ENCODE measurements around the gene GPRC5C. TPM values are rescaled to one million over a fixed set of nuclear protein-coding genes. Genes with fewer than 3 reads are reported as not detected.

GPRC5C gene
- total RNA-seq, 1 donor from 2014 or later = 61.7 TPM

GRCh38 chr17:74442291-74442669 is 10.4 kb downstream of the GPRC5C start:
- TF ChIP-seq CTCF (conservative IDR thresholded peaks at IDR 0.05; ENCODE audit: low read depth, low read length) = no peak
- H3K4me3 ChIP-seq (ENCODE audit: low read depth, low read length) = peak overlapping the region; percentile 24
- DNase-seq (ENCODE audit: low read depth) = no peak

GRCh38 chr17:74442670-74443515 is 11.0 kb downstream of the GPRC5C start:
- peak overlapping the region; percentile 24 for H3K4me3 ChIP-seq (ENCODE audit: low read depth, low read length)
- no peak for DNase-seq (ENCODE audit: low read depth)
- no peak for TF ChIP-seq CTCF (conservative IDR thresholded peaks at IDR 0.05; ENCODE audit: low read depth, low read length)

- H3K4me3 ChIP-seq (ENCODE audit: low read depth, low read length) = peak overlapping the region; percentile 11
- no peak for TF ChIP-seq CTCF (conservative IDR thresholded peaks at IDR 0.05; ENCODE audit: low read depth, low read length)
- DNase-seq (ENCODE audit: low read depth) = no peak
Measured at GRCh38 chr17:74443516-74444296, 11.8 kb downstream of the GPRC5C start.

GRCh38 chr17:74444406-74444805 is 12.5 kb downstream of the GPRC5C start:
- no peak for DNase-seq (ENCODE audit: low read depth)
- H3K4me3 ChIP-seq (ENCODE audit: low read depth, low read length) = no peak overlapping the region
- TF ChIP-seq CTCF (conservative IDR thresholded peaks at IDR 0.05; ENCODE audit: low read depth, low read length) = no peak

GRCh38 chr17:74445158-74445557 is 13.3 kb downstream of the GPRC5C start:
- H3K4me3 ChIP-seq (ENCODE audit: low read depth, low read length) = no peak overlapping the region
- DNase-seq (ENCODE audit: low read depth) = no peak
- no peak for TF ChIP-seq CTCF (conservative IDR thresholded peaks at IDR 0.05; ENCODE audit: low read depth, low read length)

- no peak for DNase-seq (ENCODE audit: low read depth)
- TF ChIP-seq CTCF (conservative IDR thresholded peaks at IDR 0.05; ENCODE audit: low read depth, low read length) = no peak
- no peak overlapping the region for H3K4me3 ChIP-seq (ENCODE audit: low read depth, low read length)
Measured at GRCh38 chr17:74446551-74447500, 14.9 kb downstream of the GPRC5C start.

Data from epithelial cell of proximal tubule (primary cell).